ENCODE measurements around the gene ZMIZ1.
"Not testable (repeated sequence)": the region's sequence is repeated elsewhere in the genome, so short reads cannot be mapped to it uniquely, and the experiment has no call there.

ZMIZ1 gene

GRCh38 chr10:79029478-79030390, 39.0 kb upstream of the ZMIZ1 start:
- DNase-seq (ENCODE audit: low spot score) = no peak

DNA sequence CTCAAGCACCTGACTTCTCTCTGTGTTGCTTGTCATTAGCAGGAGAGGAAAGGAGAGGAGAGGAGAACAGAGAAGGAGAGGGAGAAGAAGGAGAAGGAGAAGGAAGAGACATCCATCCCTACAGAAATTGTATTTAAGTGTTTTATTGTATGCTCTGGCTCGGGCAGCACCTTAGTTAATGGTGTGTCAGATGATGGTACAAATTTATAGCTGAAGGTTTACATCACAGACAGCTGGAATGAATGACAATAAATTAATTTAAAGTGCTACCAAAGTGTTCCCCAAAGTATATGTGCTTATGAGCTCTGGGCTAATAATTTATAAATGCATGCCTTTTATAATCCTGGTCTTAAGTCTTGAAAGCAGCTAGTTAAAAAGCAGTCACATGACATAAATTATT, 38.1 kb upstream of the ZMIZ1 start:
- no peak for DNase-seq (ENCODE audit: low spot score)

DNA sequence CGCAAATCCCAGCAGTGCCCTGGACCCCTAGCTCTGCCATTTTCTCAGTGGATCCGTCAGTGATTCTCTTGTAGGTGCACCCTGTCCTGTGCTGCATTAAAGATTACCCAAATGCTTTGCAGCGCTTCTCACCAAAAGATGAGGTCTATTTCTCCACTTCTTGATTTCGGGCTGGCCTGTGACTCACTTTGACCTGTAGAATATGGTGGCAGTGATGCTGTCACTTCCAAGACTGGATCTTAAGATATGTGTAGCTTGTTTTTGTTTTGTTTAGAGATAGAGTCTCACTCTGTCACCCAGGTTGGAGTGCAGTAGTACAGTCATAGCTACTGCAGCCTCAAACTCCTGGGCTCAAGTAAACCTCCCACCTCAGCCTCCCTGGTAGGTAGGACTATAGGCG, 37.0 kb upstream of the ZMIZ1 start:
- no peak for DNase-seq (ENCODE audit: low spot score)

DNA sequence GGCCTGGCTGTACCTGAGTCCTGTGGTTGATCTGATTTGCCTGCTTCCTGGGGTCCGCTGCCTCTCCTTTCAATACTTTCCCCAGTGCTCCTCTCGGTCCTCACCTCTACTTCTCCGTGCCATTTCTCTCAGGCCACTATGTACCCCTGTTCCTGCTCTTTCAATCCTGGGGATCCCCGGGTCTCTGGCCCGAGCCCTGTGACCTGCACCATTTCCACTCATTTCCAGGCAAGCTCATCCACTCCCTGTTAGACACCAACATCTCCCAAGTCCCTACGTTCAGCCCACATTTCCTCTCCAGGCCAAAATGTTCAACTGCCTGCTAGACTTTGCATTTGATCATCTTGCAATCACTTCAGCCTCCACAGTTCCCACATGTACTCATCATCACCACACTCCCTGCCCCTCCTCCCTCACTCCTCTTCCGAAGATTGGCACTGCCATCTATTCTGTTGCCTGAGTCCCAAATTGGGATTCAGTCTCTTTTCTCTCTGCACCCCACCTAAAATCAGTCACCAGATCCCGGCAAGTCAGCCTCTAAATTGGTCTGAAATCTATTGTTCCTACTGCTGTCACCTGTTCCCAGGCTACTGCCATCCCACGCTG, 34.4 kb upstream of the ZMIZ1 start:
- no peak for DNase-seq (ENCODE audit: low spot score)

GRCh38 chr10:79036416-79036815, 32.4 kb upstream of the ZMIZ1 start:
- DNase-seq (ENCODE audit: low spot score) = not testable (repeated sequence)

DNA sequence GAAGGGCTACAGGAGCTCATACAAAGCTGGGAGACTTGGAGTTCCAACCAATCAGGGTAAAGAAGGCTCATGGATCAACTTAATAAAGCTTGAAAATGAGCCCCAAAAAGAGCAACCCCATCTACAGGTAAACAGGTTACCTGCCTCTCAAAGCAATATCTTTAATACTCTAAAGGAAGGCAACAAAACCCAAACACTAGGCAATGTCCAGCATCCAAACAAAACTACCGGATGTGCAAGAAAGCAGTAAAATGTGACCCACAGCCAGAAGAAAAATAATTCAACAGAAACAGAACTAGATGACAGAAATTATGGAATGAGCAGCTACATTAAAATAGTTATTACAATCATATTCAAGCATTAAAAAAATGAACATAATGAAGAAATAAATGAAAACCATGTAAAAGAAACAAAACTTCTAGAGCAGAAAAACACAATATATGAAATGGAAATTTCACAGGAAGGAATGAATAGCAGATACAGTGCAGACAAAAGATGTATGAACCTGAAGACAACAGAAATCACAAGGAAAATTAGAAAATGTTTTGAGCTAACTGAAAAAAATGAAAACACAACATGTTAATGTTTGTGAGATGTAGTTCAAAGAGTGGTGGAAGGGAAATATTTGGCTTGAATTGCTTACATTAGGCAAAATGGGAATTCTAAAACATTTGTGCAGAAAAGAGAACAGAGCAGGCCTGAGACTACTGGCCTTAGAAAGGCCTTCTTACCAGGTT, 30.5 kb upstream of the ZMIZ1 start:
- DNase-seq (ENCODE audit: low spot score) = no peak

- DNase-seq (ENCODE audit: low spot score) = no peak
Measured at GRCh38 chr10:79038841-79039201, 29.9 kb upstream of the ZMIZ1 start.

GRCh38 chr10:79042639-79043411, 25.9 kb upstream of the ZMIZ1 start:
- DNase-seq (ENCODE audit: low spot score) = no peak

DNA sequence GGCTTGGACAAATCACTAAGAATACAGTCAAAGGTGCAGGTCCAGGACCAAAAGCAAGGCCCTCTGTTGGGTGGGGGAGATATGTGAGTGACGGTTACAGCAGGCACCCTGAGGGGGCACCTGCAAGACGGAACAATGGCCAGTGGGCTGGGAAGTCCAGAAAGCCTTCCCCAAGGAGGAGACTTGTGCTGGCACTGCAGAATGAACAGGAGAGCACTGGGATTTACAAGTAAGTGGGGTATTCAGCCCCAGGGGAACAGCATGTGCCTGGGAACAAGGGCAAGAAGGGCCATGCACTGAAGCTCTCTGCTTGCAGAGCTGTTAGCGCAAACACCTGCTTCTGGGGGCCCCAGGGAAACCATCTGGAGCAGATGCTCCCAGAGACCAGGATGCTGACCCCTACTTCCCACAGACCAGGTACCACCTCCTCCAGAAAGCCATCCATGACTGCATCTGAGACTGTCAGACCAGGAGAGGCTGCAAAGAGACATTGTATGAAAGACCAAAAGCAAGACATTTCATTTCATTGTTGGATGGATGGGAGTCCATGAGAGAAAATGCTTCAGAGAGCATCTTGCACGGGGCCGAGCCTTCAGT, 24.6 kb upstream of the ZMIZ1 start:
- DNase-seq (ENCODE audit: low spot score) = no peak

DNA sequence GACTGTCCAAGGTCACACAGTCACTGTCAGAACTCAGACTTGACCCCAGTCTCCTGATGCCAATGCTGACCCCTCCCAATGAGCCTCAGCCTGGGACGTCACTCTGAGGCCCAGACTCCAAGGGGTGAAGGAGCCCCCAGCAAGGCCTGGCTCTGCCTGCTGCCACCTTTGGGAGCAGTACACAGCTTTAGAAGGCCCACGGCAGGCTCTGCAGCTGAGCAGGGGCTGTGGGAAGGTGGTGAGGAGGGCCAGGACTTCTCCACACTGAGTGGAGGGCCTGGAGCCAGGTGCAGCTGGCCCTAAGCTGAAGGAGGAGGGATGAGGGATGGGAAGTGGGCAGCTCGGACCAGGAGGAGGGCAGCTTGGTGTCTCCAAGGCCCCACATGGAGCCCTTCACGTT, 23.9 kb upstream of the ZMIZ1 start:
- no peak for DNase-seq (ENCODE audit: low spot score)

DNA sequence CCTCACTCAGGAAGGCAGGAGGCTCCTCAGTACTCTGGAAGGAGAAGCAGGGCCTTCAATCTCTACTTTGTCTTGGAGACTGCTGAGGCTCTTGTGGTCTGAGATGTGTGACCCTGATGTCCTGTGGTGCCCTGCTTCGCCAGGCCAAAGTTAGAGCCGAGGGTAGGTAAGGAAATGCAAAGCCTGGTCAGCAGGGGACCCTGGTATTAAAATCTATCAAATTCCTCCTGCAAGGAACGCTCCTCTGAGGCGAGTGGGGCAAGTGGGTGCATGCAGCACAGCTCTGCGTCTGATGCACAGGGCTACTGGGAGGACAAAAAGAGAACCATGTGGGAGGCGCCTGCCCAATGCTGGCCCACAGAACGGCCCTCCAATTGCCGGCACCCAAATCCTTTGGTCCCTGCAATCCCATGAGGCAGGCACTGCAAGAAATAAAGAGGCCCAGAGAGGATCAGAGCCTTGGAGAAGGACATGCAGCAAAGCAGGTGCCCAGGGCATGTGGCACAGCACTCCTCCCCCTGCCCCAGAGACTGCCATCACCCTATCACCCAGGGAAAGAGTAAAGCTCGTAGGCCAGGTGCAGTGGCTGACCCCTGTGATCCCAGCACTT, 23.1 kb upstream of the ZMIZ1 start:
- DNase-seq (ENCODE audit: low spot score) = no peak

DNA sequence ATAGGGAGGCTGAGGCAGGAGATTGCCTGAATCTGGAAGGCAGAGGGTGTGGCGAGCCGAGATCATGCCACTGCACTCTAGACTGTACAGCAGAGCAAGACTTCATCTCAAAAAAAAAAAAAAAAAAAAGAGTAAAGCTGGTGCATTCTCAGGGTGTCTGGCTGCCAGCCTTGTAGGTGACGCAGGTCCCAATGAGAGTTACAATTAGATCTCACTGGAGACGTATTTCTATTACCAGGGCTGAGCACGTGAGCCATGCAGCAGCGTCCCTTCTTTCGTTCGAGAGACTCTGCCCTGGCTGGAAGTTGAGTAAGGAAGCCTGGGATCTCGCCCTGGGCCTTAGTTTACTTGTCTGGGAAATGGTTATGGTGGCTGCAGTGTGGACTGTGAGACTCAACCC, 22.4 kb upstream of the ZMIZ1 start:
- DNase-seq (ENCODE audit: low spot score) = no peak

- DNase-seq (ENCODE audit: low spot score) = no peak
Measured at GRCh38 chr10:79046741-79047583, 21.8 kb upstream of the ZMIZ1 start.

- no peak for DNase-seq (ENCODE audit: low spot score)
Measured at GRCh38 chr10:79047584-79047874, 21.2 kb upstream of the ZMIZ1 start.

GRCh38 chr10:79047875-79048638, 20.7 kb upstream of the ZMIZ1 start:
- DNase-seq (ENCODE audit: low spot score) = no peak

DNA sequence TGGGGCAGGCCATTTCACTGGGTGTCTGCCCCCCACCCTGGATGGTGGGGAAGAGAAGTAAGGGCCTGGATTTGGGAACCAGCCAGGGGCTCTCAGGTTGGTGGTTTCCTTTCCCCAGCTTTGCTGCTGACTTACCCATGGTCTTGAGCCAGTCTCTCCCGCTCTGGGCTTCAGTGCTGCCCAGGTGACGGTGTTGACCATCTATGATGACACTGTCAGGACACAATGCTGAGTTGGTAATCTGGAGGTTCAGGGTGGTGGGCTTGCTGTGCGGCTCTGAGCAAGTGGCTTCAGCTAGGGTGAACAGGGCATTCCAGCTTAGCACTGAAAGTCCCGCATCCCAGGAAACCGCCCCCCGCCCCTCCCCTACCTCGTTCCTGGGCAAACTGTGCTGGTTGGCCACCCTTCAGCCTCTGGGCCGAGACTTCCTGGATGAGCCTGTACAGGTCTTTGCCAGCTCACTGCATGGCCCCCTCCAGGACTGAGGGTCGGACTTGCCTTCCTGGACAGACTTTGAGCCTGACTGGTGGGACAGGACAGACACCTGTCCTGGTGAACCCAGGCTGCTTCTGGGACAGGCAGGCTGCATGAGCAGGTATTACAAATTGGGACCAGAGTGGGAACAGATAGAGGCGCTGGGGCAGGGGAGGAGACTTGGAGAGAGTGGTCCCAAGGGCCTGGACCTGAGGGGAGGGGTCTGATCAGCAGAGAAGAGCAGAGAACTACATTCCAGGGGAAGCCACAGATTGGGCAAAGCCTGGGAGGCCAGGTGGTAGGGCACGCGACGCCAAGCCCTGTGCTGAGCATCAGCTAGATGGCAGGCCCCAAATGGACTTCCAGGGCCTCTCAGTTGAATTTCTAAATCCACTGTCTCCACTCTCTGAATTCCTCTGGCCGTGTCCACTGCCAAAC, 19.9 kb upstream of the ZMIZ1 start:
- DNase-seq (ENCODE audit: low spot score) = no peak

DNA sequence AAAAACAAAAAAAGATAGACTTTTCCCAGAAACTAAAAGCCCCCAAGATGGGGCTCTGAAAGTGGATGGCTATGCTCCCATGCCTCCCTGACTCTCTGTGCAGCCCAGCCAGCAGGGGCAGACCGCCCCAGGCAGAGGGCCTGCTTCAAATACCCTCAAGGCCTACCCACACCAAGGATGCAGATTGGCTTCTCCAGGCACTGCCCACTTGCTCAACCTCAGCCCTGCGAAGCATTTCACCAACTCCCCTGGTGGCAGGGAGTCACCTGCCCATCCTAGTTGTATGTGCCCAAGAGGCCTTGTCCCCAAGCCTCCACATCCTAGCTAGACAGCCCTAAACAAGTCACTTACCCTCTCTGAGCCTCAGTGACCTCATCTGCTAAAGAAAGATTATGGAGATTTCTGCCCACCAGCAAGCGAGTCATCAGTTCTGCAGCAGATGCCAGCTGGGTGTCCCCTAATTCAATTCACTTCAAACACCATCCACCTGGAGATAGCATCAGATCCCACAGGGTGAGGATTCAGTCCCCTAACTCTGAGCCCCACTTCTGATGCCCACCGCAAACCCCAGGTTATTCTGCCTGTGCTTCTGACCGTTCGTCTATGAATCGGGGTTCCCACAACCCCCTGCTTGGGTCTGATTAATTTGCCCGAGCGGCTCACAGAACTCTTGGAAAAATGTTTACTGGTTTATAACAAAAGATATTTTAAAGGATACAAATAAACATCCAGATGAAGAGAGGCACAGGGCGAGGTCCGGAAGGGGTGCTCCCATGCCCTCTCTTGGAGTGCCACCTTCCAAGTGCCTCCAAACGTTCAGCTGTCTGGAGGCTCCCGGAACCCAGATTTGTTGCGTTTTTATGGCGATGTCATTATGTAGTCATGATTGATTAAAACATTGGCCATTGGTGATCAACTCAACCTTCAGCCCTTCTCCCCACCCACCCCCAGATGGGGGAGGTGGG, 18.6 kb upstream of the ZMIZ1 start:
- peak; percentile 21 for DNase-seq (ENCODE audit: low spot score)

Data from kidney capillary endothelial cell (primary cell).